HL-60 (cell line): ENCODE data around the gene ATF2.

Source experiments
- DNase-seq, 2 experiments: peaks; one replicate each; pipeline ENCODE4 v3.0.0-alpha.2; 2010 to 2020; ENCODE audit warnings: low read depth in 1 of 2, low spot score in 1 of 2
- H3K27ac ChIP-seq: fragments of 250-450 bp; sonication (Bioruptor Pico); replicated peaks from 2 replicates; pipeline ENCODE4 v1.5.1; 2020; ENCODE audit warnings: mild to moderate bottlenecking, moderate library complexity
- H3K27me3 ChIP-seq: fragments of 250-450 bp; sonication (Bioruptor Pico); 2 replicates; pipeline ENCODE4 v1.5.1; 2021; ENCODE audit warnings: mild to moderate bottlenecking, moderate library complexity; ENCODE audit not compliant: insufficient read depth, poor library complexity, severe bottlenecking
- H3K4me3 ChIP-seq: replicated peaks from 2 replicates; pipeline ENCODE4 v1.5.1; 2011; ENCODE audit warnings: mild to moderate bottlenecking, control low read depth, low read length; ENCODE audit not compliant: insufficient read depth
- CTCF ChIP-seq: IDR thresholded peaks from one replicate; pipeline ENCODE4 v1.5.1; 2011; ENCODE audit warnings: low read length, control low read depth, inconsistent platforms; ENCODE audit not compliant: insufficient read depth
- GABPA ChIP-seq: IDR thresholded peaks from 2 replicates; pipeline ENCODE4 v1.6.1; 2012; ENCODE audit warnings: low read depth
- POLR2AphosphoS5 ChIP-seq: IDR thresholded peaks from 2 replicates; pipeline ENCODE4 v1.6.1; 2012; ENCODE audit warnings: low read depth
- REST ChIP-seq: IDR thresholded peaks from 2 replicates; pipeline ENCODE4 v1.6.1; 2012; ENCODE audit warnings: low read depth; ENCODE audit not compliant: insufficient replicate concordance
- SPI1 ChIP-seq: IDR thresholded peaks from 2 replicates; pipeline ENCODE4 v1.6.1; 2012; ENCODE audit warnings: low read depth, mild to moderate bottlenecking, borderline replicate concordance

ATF2 gene

GRCh38 chr2:175176624-175177023 lies 8.6 kb upstream of the ATF2 start:
- TF ChIP-seq CTCF (no peak), SPI1 (no peak), REST (no peak), POLR2AphosphoS5 (no peak), GABPA (no peak)
- no peaks in the 10 kb centered on the region for H3K27me3 ChIP-seq
- DNase-seq = no peak
- no peak overlapping the region for H3K4me3 ChIP-seq
- H3K27ac ChIP-seq = no peak overlapping the region

- Histone ChIP-seq H3K27ac (no peak overlapping the region), H3K4me3 (no peak overlapping the region), H3K27me3 (no peaks in the 10 kb centered on the region)
- DNase-seq = no peak
- TF ChIP-seq REST (no peak), SPI1 (no peak), GABPA (no peak), CTCF (no peak), POLR2AphosphoS5 (no peak)
These were observed 7.9 kb upstream of the ATF2 start for GRCh38 chr2:175175896-175176295.

DNA sequence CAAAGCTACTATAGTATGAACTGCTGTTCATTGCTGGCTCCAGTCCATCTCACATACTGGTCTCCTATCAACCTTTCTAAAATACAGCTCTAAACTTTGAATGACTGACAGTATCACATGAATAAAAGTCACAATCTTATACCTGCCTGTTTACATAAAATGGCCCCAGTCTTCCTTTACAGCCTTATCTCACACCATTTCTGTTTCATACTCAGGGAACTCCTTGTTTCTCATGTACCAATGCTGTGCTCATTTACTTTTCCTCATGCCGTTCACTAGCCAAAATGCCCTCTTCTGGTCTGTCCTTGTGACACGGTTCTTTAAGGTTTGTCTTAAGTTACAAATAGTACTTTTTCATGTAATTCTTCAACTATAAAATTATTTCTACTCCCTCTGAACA lies 7.3 kb upstream of the ATF2 start:
- no peak for DNase-seq
- no peak overlapping the region for H3K27ac ChIP-seq

More for the DNA sequence above, 7.3 kb upstream of the ATF2 start:
- TF ChIP-seq CTCF (no peak), REST (no peak), GABPA (no peak), POLR2AphosphoS5 (no peak), SPI1 (no peak)
- no peak overlapping the region for H3K4me3 ChIP-seq
- no peaks in the 10 kb centered on the region for H3K27me3 ChIP-seq
